ENCODE data around the gene SRPRB.

DNA sequence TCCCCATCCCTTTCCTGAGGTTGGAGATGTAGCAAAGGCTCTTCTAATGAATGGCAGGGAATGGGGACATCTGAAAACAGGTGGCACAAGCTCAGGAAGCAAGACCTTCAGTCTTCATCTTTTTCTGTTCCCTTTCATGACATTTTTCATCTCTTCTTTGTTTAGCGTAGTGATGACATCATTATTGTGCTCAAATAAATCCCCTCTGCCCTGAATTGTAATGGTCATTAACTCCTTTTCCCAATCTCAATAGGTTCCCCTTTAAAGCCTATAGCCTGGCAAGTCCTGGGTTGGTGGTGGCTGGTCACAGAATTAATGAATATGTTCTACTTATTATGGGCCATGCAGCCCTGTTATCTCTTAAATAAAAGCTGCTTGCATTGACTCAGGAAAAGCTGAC lies 38.0 kb upstream of the SRPRB start:
- TF ChIP-seq, protein P1, sequence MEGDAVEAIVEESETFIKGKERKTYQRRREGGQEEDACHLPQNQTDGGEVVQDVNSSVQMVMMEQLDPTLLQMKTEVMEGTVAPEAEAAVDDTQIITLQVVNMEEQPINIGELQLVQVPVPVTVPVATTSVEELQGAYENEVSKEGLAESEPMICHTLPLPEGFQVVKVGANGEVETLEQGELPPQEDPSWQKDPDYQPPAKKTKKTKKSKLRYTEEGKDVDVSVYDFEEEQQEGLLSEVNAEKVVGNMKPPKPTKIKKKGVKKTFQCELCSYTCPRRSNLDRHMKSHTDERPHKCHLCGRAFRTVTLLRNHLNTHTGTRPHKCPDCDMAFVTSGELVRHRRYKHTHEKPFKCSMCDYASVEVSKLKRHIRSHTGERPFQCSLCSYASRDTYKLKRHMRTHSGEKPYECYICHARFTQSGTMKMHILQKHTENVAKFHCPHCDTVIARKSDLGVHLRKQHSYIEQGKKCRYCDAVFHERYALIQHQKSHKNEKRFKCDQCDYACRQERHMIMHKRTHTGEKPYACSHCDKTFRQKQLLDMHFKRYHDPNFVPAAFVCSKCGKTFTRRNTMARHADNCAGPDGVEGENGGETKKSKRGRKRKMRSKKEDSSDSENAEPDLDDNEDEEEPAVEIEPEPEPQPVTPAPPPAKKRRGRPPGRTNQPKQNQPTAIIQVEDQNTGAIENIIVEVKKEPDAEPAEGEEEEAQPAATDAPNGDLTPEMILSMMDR (IDR thresholded peaks at IDR 0.05) = no peak
- TF ChIP-seq POLR2A (IDR thresholded peaks at IDR 0.05) = no peak
- TF ChIP-seq POLR2AphosphoS5 (IDR thresholded peaks at IDR 0.05) = no peak
- TF ChIP-seq EP300 (IDR thresholded peaks at IDR 0.05) = no peak
